Lower lobe of right lung (tissue), 2 donors: ENCODE results near the gene DDIT3. TPM values are rescaled to one million over a fixed set of nuclear protein-coding genes. Genes with fewer than 3 reads are reported as not detected.

Experiments
- ATAC-seq, 2 donors: fragments of 200-7000 bp; cut with Tn5 transposase; one replicate each; pipeline ENCODE4 v1.9.1; 2020 to 2022; ENCODE audit warnings: mild to moderate bottlenecking in 2 of 2, moderate library complexity in 2 of 2
- DNase-seq: peaks from one replicate; pipeline ENCODE4 v3.0.0-alpha.2; 2020
- H3K27ac ChIP-seq: fragments of 200-600 bp; one replicate; pipeline ENCODE4 v1.8.0; 2022
- H3K27me3 ChIP-seq: fragments of 200-600 bp; one replicate; pipeline ENCODE4 v1.8.0; 2022; ENCODE audit warnings: low read depth
- H3K36me3 ChIP-seq: fragments of 200-600 bp; one replicate; pipeline ENCODE4 v1.8.0; 2022; ENCODE audit warnings: mild to moderate bottlenecking
- H3K4me1 ChIP-seq: fragments of 200-600 bp; one replicate; pipeline ENCODE4 v1.8.0; 2022
- H3K4me3 ChIP-seq: fragments of 200-600 bp; one replicate; pipeline ENCODE4 v1.8.0; 2022; ENCODE audit warnings: mild to moderate bottlenecking
- H3K9me3 ChIP-seq: fragments of 200-600 bp; one replicate; pipeline ENCODE4 v1.8.0; 2022
- CTCF ChIP-seq: fragments of 200-600 bp; IDR thresholded peaks from one replicate; pipeline ENCODE4 v1.8.0; 2022; ENCODE audit warnings: antibody characterized with exemption, mild to moderate bottlenecking
- intact Hi-C: fragments of 100-400 bp; cut with DNase I; formaldehyde crosslinking; loops from one replicate; pipeline ENCODE4 v1.11.0; 2022
- total RNA-seq: library from RNA; stranded (reverse); fragmentation: NEBNext Ultra II Directional; extraction: Animal tissue kit (Norgen Biotek cat#: 25700); gene quantifications from one replicate; pipeline ENCODE4 v1.2.1, GENCODE V29; 2021
- donor health status: DM: no; HTN: yes; CAD: no; lungs with severe emphysema.

DDIT3 gene
- total RNA-seq, 1 donor from 2014 or later, result 26.1 TPM

DNA sequence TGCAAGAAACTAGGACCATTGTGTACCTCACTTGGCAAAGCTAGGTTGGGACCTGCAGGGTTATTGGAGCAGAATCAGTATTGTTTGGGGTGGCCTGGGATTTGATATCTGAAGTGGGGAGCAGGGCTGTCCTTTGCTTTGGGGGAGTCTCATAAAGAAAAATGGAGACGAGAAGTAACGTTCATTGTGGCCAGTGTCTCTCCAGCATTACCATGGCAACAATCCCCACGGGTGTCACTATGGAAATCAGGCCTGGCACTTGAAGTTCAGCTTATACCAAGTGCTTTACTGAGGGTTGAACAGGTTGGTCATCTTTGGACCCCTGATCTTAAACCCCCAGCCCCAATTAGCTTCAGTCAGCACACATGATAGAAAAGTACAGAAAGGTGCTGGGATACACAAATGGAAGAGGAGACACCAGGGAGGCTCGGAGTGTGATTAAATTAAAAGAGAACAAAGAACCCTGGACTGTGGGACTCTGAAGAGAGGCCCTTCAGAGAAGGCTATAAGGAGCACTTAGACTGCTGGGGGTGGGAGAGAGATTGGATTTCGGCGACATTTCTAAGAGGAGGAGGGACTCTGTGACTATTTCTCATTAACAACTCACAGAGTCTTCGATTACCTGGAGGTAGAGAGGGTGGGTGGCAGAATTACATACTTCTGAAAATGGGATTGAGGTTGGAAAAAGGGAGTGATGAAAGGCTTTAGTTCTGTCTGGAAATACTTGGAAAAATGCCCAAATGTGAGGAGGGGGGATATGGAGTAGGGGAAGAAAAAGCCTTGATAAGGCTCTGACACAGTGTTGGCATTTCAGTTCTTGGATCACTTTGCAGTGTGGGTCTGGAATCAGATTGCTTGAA, 33.3 kb upstream of the DDIT3 start:
- ATAC-seq (no peak), DNase-seq (no peak)
- intact Hi-C loops, result no loop called here
- H3K4me3 ChIP-seq, result no peak overlapping the region
- H3K4me1 ChIP-seq, result peaks cover 9% of the 10 kb centered on the region
- H3K27me3 ChIP-seq, result peaks cover 27% of the 10 kb centered on the region
- no peaks in the 10 kb centered on the region for H3K9me3 ChIP-seq
- H3K27ac ChIP-seq, result no peak overlapping the region
- no peaks in the 10 kb centered on the region for H3K36me3 ChIP-seq
- TF ChIP-seq CTCF, result no peak

GRCh38 chr12:57552835-57553313, 32.6 kb upstream of the DDIT3 start:
- intact Hi-C loops, result no loop called here
- no peak for ATAC-seq
- Histone ChIP-seq H3K4me3 (no peak overlapping the region), H3K4me1 (peaks cover 9% of the 10 kb centered on the region), H3K36me3 (no peaks in the 10 kb centered on the region), H3K9me3 (no peaks in the 10 kb centered on the region), H3K27me3 (peaks cover 34% of the 10 kb centered on the region), H3K27ac (no peak overlapping the region)
- no peak for DNase-seq
- no peak for TF ChIP-seq CTCF

DNA sequence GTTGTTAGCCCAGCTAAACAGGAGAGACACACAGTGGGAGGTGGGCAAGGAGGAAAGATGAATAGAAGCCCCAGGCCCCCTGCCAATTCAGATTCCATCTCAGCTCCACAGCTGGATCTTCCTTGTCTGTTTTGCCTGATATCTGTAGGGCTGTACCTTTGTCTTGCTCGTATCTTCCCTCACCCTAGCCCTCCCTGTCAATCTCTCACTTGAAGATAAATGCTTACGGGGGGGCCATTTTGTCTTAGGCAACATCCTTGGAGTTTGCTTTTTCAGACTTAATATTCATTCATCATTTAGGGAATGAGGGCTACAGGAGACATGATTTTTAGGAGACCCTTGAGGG, 32.0 kb upstream of the DDIT3 start:
- H3K4me1 ChIP-seq, result peaks cover 12% of the 10 kb centered on the region
- no peak for TF ChIP-seq CTCF
- intact Hi-C loops, result no loop called here

GRCh38 chr12:57551637-57552305, 31.5 kb upstream of the DDIT3 start:
- Histone ChIP-seq H3K4me1 (peaks cover 12% of the 10 kb centered on the region), H3K36me3 (no peaks in the 10 kb centered on the region), H3K27me3 (peaks cover 34% of the 10 kb centered on the region), H3K4me3 (no peak overlapping the region), H3K27ac (no peak overlapping the region), H3K9me3 (no peaks in the 10 kb centered on the region)
- intact Hi-C loops, result no loop called here
- DNase-seq (no peak), ATAC-seq (no peak)
- no peak for TF ChIP-seq CTCF

More for the DNA sequence above, 32.0 kb upstream of the DDIT3 start:
- DNase-seq, result no peak
- H3K4me3 ChIP-seq, result no peak overlapping the region
- H3K27ac ChIP-seq, result no peak overlapping the region
- no peak for ATAC-seq
- H3K36me3 ChIP-seq, result no peaks in the 10 kb centered on the region
- H3K9me3 ChIP-seq, result no peaks in the 10 kb centered on the region
- H3K27me3 ChIP-seq, result peaks cover 34% of the 10 kb centered on the region

GRCh38 chr12:57550641-57551549, 30.6 kb upstream of the DDIT3 start:
- Histone ChIP-seq H3K4me3 (no peak overlapping the region), H3K27ac (no peak overlapping the region), H3K27me3 (peaks cover 34% of the 10 kb centered on the region), H3K4me1 (peaks cover 18% of the 10 kb centered on the region), H3K36me3 (no peaks in the 10 kb centered on the region), H3K9me3 (no peaks in the 10 kb centered on the region)
- no peak for DNase-seq
- intact Hi-C loops, result no loop called here
- no peak for TF ChIP-seq CTCF
- ATAC-seq, result no peak
